ENCODE data around the gene FAIM2. TPM values are rescaled to one million over a fixed set of nuclear protein-coding genes. Genes with fewer than 3 reads are reported as not detected.

FAIM2 gene
- total and polyA plus RNA-seq, 7 donors, result 1.2 to 12.8 (median 6.1) TPM; not detected in 1

GRCh38 chr12:49902399-49903350 is 1.0 kb downstream of the FAIM2 start:
- peak overlapping the region in 1 of 4 donors; percentile 34 for H3K4me3 ChIP-seq
- TF ChIP-seq EP300 (IDR thresholded peaks at IDR 0.05), result no peak
- no peak for TF ChIP-seq POLR2AphosphoS5 (IDR thresholded peaks at IDR 0.05)
- TF ChIP-seq POLR2A (IDR thresholded peaks at IDR 0.05), result no peak
- peak; percentile 61 for DNase-seq

DNA sequence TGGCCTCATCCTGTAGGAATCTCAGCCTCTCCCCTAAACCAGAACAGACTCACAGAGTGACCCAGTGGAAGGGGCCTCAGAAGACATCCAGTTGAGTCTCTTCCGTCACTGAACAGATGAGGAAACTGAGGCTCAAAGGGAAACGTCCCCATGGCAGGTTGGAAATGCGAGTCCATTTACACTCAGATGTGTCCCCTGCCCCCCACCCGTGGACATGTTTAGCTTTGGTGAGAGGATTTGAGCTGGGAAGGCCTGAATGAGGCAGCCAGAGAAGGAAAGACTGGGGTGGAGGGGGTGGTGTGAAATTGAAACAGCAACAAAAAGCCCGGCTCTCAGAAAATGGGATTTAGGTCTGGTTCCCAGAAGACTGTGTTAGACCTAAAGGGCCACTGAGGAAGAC is 1.7 kb downstream of the FAIM2 start:
- Histone ChIP-seq H3K4me1 (peaks cover 0 to 19% (median 9%) of the 10 kb centered on the region in 4 donors), H3K9me3 (no peaks in the 10 kb centered on the region), H3K36me3 (no peaks in the 10 kb centered on the region), H3K27ac (no peak overlapping the region), H3K4me3 (no peak overlapping the region), H3K27me3 (peaks cover 0 to 2% (median 0%) of the 10 kb centered on the region in 3 donors)
- DNase-seq, result peak; percentile 17
- intact Hi-C loops (cut with DNase I), result loop anchor here (2.0 kb wide), 1 partner anchor 35 kb away; no protein-coding TSS in a partner anchor
- WGBS, 2 donors, result 90 to 91% methylated on average over 5 of the region's 5 CpGs
- TF ChIP-seq EP300 (IDR thresholded peaks at IDR 0.05) (no peak), POLR2AphosphoS5 (IDR thresholded peaks at IDR 0.05) (no peak), POLR2A (IDR thresholded peaks at IDR 0.05) (no peak)
- TF ChIP-seq, protein P1, sequence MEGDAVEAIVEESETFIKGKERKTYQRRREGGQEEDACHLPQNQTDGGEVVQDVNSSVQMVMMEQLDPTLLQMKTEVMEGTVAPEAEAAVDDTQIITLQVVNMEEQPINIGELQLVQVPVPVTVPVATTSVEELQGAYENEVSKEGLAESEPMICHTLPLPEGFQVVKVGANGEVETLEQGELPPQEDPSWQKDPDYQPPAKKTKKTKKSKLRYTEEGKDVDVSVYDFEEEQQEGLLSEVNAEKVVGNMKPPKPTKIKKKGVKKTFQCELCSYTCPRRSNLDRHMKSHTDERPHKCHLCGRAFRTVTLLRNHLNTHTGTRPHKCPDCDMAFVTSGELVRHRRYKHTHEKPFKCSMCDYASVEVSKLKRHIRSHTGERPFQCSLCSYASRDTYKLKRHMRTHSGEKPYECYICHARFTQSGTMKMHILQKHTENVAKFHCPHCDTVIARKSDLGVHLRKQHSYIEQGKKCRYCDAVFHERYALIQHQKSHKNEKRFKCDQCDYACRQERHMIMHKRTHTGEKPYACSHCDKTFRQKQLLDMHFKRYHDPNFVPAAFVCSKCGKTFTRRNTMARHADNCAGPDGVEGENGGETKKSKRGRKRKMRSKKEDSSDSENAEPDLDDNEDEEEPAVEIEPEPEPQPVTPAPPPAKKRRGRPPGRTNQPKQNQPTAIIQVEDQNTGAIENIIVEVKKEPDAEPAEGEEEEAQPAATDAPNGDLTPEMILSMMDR (IDR thresholded peaks at IDR 0.05), result no peak

More at GRCh38 chr12:49902399-49903350, 1.0 kb downstream of the FAIM2 start:
- Histone ChIP-seq H3K36me3 (no peaks in the 10 kb centered on the region), H3K4me1 (peaks cover 0 to 19% (median 9%) of the 10 kb centered on the region in 4 donors), H3K27me3 (peaks cover 0 to 2% (median 0%) of the 10 kb centered on the region in 3 donors), H3K9me3 (no peaks in the 10 kb centered on the region), H3K27ac (no peak overlapping the region)
- 85 to 87% methylated on average over 16 of the region's 16 CpGs for WGBS, 2 donors
- intact Hi-C loops (cut with DNase I), result loop anchor here (2.0 kb wide), 1 partner anchor 36 kb away; no protein-coding TSS in a partner anchor

GRCh38 chr12:49901026-49901425 is 2.7 kb downstream of the FAIM2 start:
- TF ChIP-seq EP300 (IDR thresholded peaks at IDR 0.05), result no peak
- no peak for TF ChIP-seq POLR2AphosphoS5 (IDR thresholded peaks at IDR 0.05)
- no peak for TF ChIP-seq POLR2A (IDR thresholded peaks at IDR 0.05)
- TF ChIP-seq, protein P1 (IDR thresholded peaks at IDR 0.05), result no peak
- Histone ChIP-seq H3K27me3 (peaks cover 0 to 2% (median 0%) of the 10 kb centered on the region in 3 donors), H3K4me3 (no peak overlapping the region), H3K9me3 (no peaks in the 10 kb centered on the region), H3K4me1 (peaks cover 0 to 16% (median 9%) of the 10 kb centered on the region in 4 donors), H3K27ac (no peak overlapping the region), H3K36me3 (no peaks in the 10 kb centered on the region)
- 52 to 61% methylated on average over 4 of the region's 4 CpGs for WGBS, 2 donors
- peak; percentile 38 for DNase-seq
- intact Hi-C loops (cut with DNase I), result no loop called here

GRCh38 chr12:49900371-49900770 is 3.3 kb downstream of the FAIM2 start:
- H3K4me1 ChIP-seq, result peaks cover 0 to 15% (median 9%) of the 10 kb centered on the region in 4 donors
- no peaks in the 10 kb centered on the region for H3K36me3 ChIP-seq
- 80 to 84% methylated on average over 6 of the region's 6 CpGs for WGBS, 2 donors
- no peak overlapping the region for H3K27ac ChIP-seq
- H3K9me3 ChIP-seq, result no peaks in the 10 kb centered on the region
- intact Hi-C loops (cut with DNase I), result no loop called here
- H3K27me3 ChIP-seq, result peaks cover 0 to 2% (median 0%) of the 10 kb centered on the region in 3 donors
- TF ChIP-seq POLR2A (IDR thresholded peaks at IDR 0.05) (no peak), EP300 (IDR thresholded peaks at IDR 0.05) (no peak), POLR2AphosphoS5 (IDR thresholded peaks at IDR 0.05) (no peak)
- TF ChIP-seq, protein P1 (IDR thresholded peaks at IDR 0.05), result no peak
- no peak overlapping the region for H3K4me3 ChIP-seq
- DNase-seq, result peak; percentile 37

- peak; percentile 46 for DNase-seq
- TF ChIP-seq POLR2AphosphoS5 (IDR thresholded peaks at IDR 0.05) (no peak), EP300 (IDR thresholded peaks at IDR 0.05) (no peak), POLR2A (IDR thresholded peaks at IDR 0.05) (no peak)
- TF ChIP-seq, protein P1 (IDR thresholded peaks at IDR 0.05), result no peak
- peaks cover 0 to 15% (median 9%) of the 10 kb centered on the region in 4 donors for H3K4me1 ChIP-seq
- no peaks in the 10 kb centered on the region for H3K36me3 ChIP-seq
- H3K27me3 ChIP-seq, result peaks cover 0 to 2% (median 0%) of the 10 kb centered on the region in 3 donors
- no peaks in the 10 kb centered on the region for H3K9me3 ChIP-seq
- no peak overlapping the region for H3K27ac ChIP-seq
- H3K4me3 ChIP-seq, result no peak overlapping the region
- 87 to 88% methylated on average over 7 of the region's 7 CpGs for WGBS, 2 donors
- intact Hi-C loops (cut with DNase I), result no loop called here
These were observed 3.8 kb downstream of the FAIM2 start for GRCh38 chr12:49899921-49900320.
